Ammon's horn (tissue), 1 donor: ENCODE results near the gene TOX2.

Experiments
- DNase-seq: peaks from one replicate; pipeline ENCODE4 v3.0.0-alpha.2; 2016; ENCODE audit warnings: low spot score

TOX2 gene

DNA sequence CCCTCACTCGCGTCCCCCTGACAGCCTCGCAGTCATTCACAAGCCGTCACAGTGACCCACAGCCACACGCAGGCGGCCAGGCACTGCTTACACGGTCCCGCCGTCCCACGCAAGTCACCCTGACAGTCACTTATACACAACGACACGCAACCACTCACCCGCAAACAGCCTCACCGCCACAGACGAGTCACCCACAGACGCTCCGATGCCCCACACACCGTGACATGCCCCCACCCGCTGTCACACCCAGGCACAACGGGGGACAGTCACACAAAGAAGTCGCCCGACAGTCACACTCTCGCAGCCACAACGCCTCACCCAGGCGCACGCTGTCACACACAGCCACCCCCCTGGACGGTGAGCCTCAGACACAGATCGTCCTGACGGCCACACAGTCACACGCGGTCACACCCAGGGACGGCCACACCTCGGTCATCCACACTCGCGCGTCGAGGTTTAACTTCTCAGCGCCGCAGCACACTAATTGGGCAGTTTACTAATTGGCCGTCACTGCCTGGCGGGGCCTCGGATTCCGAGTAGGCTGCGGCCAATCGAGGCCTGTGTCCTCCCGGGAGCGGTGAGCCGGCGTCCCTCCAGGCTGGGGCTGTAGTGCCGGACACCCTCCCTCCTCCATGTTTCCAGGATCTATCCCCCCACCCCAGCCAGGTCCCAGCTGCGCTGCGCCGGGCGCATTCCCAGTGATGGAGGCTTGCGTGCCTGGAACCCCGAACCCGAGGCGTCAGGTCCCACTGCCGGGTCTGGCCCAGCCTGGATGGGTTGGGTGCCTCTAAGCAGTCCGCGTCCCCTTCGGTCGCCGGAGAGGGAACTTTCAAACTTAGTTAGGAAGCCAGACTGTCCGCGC lies 790 bp downstream of the TOX2 start:
- no peak for DNase-seq

DNA sequence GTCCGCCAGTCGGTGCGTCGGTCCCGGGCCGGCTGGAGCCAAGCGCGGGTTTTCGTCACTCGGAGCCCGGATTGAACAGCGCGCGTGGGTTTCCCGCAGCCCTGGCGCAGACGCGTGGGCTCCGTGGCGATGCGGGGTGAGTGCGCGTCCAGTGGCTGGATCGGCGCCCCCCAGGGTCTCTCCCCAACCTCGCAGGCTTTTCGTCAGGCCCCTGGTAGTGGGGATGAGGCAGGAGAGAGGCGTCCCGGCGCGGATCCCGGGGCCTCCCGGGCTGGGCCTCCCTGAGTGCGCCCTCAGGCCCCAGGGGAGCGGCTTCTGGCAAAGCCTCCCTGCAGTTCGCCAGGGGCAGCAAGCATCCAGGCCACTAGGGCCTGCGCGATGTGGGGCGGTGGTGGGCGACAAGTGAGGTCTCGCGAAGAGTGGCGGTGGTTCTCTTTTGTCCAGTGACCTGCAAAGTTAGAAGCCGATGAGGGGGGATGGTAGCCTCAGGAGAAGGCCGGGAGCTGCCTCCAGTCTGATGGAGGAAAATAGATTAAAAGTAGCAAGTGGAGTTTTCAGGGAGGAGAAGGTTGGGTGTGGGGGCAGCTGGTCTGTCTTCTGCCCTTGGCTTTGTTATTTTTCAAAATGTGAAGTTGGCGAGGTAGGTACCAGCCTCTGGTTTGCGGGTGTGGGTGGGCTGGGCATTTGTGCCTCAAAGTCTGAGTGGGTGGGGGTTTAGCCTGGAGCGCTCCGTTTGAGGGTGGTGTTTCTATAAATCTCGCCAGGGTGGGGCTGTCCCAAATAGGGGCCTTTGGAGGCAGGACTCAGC lies 1.6 kb downstream of the TOX2 start:
- no peak for DNase-seq

DNA sequence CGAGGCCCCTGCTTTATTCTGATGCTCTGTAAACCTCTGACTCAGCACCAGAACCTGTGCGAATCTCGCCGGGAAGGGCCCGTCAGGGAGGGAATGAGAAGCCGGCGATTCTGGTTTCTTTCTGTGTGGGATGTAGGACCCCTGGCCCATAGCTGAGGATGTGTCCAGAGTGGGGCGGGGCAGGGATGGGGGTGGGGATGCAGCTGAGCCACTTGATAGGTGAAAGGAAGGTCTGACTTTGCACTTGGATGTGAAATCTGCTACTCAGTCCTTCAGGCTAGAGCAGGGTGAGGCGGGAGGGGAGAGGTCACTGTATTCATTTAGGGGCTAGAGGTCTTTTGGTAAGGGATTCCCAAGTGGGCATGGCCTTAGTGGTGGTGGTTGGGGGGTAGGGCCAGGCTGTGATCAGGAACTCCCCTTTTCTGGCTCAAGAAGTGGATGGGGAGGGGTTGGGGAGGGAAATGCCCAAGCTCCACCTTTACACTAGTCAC lies 2.3 kb downstream of the TOX2 start:
- no peak for DNase-seq

DNA sequence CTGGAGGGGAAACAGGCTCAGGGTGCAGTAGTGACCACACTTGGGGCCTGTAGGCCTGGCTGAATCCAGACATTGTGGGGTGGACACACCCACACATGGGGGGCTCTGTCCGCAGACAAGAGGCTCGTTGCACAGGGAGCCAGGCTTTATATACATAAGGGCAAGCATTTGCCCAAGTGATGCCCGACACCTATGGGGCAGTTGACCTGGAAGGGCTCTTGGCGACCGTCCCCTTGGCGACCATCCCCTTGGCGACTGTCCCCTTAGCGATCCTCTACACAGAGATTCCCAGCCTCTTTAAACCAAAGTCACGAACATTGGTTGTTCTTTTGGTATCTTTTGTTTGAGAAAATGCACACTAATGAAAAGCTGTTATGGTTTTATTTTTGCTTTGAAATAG lies 2.7 kb downstream of the TOX2 start:
- no peak for DNase-seq

DNA sequence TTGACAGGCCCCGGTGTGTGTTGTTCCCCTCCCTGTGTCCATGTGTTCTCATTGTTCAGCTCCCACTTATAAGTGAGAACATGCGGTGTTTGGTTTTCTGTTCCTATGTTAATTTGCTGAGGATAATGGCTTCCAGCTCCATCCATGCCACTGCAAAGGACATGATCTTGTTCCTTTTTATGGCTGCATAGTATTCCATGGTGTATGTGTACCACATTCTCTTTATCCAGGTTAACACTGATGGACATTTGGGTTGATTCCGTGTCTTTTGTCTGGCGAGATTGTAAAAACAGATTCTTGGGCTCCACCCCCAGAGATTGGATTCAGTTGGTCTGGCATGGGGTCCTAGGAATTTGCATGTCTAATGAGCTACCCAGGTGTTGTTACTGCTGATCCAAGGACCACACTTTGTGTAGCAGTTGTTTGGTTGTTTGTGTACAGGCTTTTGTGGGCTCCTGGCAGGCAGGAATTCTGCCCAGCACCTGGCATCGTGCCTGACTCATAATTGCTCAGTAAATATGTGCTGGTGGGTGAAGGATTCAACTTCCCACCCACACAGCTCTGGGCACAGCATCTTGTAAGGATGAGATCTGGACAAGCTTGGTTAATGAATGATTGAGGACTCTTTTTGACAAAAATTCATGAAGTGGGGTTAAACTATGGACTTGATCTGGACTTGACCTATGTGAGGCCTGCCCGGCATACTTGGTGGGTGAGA lies 5.2 kb downstream of the TOX2 start:
- DNase-seq: no peak

DNA sequence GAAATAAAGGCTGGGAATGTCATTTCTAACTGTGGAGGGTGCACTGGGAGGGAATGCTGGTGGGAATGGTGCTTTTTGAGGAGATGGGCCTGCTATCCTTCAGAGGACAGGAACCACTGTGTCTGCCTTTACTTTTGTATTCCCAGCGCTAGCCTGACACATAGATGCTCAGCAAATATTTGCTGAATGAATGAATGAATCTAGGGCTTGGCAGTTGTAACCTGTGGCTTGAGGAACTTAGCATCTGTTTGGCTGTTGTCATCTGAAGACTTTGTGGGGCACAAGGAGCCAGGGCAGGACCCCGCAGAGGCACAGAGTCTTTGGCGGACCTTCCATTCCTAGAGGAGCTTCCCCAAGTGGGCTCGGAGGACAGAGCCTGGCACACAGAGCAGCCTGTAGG lies 6.1 kb downstream of the TOX2 start:
- DNase-seq: no peak

DNA sequence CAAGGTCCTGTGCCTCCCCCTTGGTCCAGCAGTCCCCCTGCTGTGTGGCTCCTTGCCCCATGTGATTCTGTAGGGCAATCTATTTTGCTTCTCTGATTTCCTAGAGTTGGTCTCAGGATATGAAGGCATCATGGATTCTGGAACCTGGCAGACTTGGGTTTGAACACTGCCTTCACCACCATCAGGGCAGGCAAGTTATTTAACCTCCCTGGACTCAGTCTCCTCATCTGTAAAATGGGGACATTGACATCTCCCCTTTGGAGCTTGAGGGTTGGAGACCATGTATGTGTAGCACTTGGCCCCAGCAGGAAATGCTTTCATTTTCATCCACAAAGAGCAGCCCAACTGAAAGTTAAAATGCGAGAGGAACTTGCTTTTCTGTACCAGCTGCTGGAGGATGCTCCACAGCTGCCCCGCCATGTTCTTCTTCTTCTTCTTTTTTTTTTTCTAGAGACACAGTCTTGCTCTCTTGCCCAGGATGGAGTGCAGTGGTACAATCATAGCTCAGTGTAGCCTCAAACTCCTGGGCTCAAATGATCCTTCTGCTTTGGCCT lies 6.7 kb downstream of the TOX2 start:
- DNase-seq: no peak

DNA sequence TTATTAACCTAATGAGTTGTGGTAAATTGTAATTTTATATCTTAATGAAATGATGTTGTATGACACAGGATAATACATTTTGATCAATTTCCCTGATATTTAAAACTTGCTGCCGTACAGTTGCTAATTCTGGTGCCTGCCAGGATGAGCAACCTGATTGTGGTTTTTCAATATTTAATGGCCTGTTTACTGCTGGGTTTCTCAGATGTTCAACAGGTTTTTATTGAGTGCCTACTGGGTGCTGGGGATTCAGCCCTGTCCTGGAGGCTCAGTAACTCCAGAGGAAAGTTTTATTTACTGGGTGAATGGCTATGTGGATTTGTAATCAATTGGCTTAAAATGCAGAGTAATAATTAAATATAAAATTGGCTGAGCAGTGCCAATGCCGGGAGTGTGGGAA lies 8.0 kb downstream of the TOX2 start:
- no peak for DNase-seq

DNA sequence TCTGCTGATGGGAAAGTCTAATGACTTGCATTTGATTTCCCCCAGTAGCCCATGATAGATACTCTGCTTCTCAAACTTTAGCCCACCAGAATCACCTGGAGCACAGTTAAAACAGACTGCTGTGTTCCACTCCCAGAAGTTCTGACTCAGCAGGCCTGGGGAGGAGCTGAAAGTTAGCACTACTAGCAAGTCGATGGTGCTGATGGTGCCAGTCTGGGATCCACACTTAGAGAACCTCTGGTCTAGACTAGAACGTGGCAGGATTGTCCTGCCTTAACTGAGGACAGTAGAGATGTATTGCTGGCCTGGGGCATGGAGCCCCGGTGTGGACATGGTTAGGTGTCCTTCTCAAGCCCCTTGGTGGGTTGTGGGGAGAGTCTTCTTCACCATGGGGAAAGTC lies 8.7 kb downstream of the TOX2 start:
- no peak for DNase-seq

DNA sequence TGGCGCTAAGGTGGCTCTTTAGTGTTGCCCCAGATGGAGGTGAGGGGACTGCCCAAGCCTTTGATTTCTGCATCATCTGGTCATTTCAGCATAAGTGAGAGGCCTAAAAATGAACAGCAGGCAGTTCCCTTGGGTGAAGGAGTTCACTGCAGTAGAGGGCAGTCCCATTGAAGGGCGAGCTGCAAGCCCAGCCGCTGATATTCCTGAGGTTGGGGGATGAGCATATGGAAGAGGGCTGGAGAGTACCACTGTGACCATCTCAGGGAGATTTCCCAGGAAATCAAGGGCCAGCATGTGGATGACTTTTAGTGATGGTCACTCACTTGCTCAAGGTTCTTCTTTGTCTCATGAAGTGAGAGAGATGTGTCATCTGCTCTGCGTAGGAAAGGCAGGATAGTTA lies 9.3 kb downstream of the TOX2 start:
- DNase-seq: no peak

DNA sequence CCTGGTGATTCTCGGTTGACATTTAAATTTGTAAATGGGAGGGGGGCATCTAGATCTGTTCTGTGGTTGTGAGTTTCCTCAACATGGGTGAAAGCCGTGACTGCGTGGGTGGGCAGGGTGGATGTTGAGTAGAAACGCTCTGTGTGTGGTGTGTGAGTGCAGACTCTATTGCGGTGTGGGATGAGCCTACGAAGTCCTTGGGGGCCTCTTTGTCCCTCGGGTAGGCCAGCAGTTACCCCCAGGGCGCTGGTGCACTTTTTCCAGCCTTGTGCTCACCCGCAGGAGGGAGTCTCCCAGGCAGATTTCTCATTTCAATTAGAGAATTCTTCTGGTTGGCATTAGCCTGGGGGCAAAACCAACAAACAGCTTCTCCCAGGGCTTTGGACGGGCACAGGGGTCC lies 10.6 kb downstream of the TOX2 start:
- DNase-seq: no peak

DNA sequence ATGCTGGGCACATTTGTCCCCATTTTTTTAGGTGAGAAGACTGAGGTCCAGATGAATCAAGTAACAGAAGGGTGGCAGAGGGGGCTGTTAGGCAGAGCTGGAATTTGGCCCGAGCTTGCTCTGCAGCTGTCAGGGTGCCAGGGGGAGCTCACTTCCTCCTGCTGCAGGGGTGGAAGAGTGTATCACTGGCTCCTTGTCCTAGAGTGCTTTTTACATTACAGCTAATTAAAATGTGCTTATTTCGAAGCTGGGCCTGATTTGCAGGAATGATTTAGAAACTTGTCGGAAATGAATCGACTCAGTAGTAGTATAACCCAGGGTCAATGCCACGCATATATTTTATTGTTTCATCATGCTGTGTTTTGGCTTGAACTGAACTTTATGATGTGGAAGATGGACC lies 11.1 kb downstream of the TOX2 start:
- peak; percentile 30 for DNase-seq

DNA sequence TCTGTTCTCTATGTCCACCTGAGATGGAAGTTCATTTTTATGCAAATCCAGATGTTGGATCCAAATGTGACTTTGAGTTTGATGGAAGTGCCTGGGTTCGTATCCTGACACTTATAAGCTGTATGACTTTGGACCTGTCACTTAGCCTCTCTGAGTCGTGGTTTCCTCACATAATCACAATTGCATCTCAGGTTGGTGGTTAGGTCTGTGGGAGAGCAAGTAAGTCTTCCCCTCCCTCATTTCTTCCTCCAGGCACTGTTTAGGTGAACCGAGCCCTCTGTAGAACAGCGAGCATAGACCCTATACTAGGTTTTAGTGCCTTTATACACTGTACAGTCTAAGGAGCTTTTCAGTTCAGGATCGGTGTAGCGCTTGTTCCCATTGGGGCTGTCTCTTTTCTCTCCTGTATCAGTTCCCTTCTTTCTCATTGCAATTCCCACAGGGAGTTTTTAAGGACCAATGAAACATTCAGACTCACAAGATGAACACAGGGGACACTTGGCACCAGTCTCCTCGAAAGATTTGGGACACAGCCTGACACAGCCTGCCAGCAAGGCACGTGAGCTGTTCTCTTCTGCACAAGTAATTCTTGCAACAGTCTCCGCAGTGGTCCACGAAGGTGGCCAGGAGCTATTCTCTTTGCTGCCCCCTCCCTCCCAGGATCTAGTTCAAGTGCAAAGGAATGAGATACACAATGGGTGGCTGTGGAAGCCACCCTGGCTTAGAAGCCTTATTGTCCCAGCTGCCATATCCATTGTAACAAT lies 11.8 kb downstream of the TOX2 start:
- peak; percentile 42 for DNase-seq

DNA sequence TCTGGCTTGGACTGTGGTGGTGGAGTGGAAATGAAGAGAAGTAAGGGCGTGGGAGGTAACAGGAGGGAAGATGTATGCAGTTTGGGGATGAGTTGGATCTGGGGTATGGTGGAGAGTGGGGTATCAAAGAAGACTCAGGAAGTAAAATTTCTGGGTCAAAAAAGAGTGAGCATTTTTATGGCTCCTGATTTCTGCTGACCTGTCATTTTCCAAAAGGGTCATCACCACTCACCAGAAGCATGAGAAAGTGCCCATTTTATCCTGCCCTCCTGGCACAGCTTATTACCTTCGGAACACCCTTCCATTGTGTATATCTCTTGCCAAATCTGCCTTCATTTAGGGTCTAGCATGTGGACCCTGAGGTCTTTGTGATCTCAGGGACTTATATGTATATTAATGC lies 17.3 kb downstream of the TOX2 start:
- no peak for DNase-seq

DNA sequence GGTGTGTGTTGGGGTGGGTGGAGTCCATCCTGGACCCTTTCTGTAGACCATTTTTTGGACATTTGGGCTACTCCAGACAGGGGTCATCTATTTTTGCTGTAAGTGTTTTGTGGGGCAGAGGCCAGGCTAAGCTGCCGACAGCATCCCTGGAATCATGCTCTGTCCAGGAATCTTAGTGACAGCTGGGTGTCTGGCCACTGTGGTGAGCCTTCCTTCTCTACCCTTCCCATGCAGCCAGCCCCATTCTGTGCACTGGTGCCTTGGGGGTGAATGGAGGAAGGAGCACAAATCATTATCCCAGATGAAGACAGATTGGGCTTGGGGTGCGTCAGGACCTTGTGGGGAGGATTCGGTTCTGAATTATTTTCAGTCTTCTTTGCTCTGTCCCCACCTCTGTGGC lies 20.2 kb downstream of the TOX2 start:
- no peak for DNase-seq

DNA sequence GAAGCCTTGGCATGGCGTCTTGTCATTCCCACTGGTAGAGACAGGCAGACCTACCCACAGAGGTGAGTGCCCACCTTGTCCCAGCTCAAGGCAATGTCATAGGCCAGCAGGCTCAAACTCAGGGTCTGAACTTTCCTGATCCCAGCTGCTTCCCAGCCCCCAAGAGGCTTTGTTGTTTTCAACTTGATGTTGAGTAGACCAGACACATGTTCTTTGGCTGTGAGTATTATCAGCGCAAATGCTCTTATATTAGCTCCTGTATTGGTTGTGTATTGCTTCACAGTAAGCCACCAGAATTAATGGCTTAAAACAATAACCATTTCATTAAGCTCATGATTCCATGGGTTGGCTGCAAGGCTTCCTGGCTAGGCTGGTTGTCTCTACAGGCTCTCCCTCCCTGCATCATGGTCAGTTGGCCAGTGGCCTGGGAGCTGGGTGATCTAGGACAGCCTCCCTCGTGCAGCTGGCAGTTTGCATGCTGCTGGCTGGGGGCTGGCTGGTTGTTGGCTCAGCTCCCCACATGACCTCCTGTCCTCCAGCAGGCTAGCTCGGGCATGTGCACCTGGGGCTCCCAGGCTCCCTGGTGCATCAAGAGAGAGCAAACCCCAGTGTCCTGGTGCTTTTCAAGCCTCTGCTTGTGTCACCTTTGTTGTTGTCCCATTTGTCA lies 21.6 kb downstream of the TOX2 start:
- peak; percentile 35 for DNase-seq

DNA sequence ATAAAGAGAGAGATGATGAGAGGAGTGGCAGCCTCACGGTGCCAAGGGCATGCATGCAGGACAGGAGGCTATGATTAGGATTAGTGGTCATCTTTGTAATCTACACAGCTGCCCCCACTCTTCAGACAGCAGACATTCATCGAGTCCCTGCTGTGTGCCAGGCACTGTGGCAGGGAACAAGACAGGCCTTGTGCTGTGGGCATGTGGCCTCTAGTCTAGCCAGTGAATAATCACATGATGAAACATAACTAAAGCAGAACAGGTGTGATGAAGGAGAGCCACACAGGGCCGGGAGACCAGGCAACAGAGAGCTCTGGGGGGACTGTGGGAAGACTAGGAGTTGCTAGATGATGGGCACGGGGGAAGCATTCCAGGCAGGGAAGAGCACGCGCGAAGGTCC lies 22.2 kb downstream of the TOX2 start:
- DNase-seq: no peak

DNA sequence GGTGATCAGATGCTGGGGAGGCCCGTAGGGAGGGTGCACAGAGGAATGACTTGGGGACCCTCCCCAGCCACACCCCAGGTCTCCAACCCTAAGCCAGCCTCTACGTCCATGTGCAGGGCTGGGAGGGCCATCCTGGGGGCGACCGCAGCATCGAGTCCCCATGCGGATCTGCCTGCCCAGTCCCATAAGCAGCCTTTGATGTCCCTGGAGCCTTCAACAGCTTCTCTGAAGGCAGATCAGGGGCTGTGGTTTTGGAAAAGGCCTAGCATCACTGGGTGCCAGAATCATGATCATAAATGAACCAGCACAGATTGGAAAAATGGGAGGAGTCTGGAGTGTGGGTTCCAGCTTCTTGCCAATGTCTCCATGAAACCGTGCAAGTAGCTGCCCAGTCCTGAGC lies 22.9 kb downstream of the TOX2 start:
- no peak for DNase-seq

DNA sequence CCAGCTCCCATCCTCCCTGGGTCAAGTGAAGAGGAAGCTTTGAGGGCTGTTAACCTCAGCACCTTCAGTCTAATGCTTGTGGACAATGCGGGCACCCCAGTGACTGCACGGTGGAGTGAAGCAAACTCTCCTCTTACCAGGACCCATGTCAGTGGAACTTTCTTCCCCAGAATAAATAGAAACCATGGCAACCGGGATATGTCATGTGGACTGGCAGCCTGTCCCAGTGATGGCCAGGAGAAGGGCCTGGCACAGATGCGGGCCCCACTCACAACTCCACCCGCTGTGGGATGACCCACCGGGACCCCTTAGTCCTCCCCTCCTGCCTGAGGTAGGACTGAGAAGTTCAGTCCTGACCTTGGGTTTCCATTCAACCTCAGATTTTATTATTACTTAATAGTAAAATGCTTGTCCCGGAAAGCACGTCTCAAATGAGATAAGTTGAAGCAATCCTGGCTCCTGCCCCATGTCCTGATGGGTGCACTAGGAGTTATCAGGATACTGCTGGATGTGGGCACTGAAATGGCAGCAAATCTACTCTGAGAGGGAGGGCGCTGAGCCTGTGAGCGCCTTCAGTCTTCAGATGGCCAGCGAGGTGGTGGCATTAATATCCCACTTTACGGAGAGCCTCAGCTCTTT lies 23.5 kb downstream of the TOX2 start:
- no peak for DNase-seq

DNA sequence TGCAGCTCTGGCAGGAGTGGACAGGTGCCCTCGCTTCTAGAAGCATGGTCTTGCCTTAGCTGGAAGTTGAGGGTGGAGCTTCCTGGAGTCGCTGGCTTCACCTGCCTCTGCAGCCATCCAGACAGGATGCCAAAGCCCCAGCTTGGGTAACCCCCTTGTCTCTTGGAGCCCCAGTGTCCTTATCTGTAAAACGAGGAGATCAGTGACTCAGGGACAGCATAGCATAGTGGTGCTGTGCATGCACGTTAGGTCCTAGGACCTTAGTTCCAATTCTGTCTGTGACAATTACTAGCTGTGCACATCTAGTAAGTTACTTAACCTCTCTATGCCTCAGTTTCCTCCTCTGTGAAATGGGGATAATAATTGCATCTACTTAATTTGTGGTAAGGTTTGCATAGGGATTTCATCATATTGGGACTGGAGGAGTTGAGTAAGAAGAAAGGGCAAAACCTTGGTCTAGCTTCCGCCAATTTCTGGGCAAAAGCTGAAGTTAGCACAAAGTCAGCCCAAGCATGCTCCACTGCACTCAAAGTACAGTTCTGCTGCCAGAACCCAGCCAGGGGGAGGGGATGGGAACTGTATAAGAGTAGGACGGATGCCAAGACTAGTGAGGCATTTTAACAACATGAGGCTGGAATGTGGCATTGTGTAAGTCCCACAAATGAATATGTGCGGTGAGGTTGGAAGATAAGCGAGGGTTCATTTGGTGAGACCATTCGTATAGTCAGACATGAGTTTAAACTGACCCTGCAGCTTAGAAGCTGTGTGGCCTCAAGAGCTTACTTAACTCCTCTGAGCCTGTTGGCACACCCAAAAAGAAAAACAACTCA lies 24.5 kb downstream of the TOX2 start:
- peak; percentile 29 for DNase-seq
